Liver (tissue), 9 donors: ENCODE data around the gene PAMR1. TPM values are rescaled to one million over a fixed set of nuclear protein-coding genes. Genes with fewer than 3 reads are reported as not detected.

Experiments used
- DNase-seq: peaks from one replicate; pipeline ENCODE4 v3.0.0-alpha.2; 2017; ENCODE audit warnings: low spot score
- H3K27ac ChIP-seq, 2 donors: one replicate each; pipeline ENCODE4 v1.7.0; 2013; ENCODE audit warnings: inconsistent platforms in 2 of 2, low read length in 2 of 2, control low read depth in 1 of 2, low read depth in 1 of 2, mild to moderate bottlenecking in 1 of 2
- H3K27me3 ChIP-seq, 4 donors: one replicate each; pipeline versions ENCODE4 v1.6.1 to v1.7.0; 2013; ENCODE audit warnings: low read length in 3 of 4, inconsistent platforms in 1 of 4, mild to moderate bottlenecking in 1 of 4, moderate library complexity in 1 of 4; ENCODE audit not compliant: control insufficient read depth in 4 of 4, insufficient read depth in 4 of 4
- H3K36me3 ChIP-seq, 4 donors: one replicate each; pipeline versions ENCODE4 v1.6.1 to v1.7.0; 2013; ENCODE audit warnings: low read length in 3 of 4, mild to moderate bottlenecking in 3 of 4, low read depth in 1 of 4, moderate library complexity in 1 of 4; ENCODE audit not compliant: control insufficient read depth in 4 of 4, insufficient read depth in 3 of 4
- H3K4me1 ChIP-seq, 4 donors: one replicate each; pipeline versions ENCODE4 v1.6.1 to v1.7.0; 2013; ENCODE audit warnings: low read length in 3 of 4, mild to moderate bottlenecking in 3 of 4, moderate library complexity in 1 of 4; ENCODE audit not compliant: control insufficient read depth in 4 of 4, insufficient read depth in 4 of 4
- H3K4me3 ChIP-seq, 3 donors: one replicate each; pipeline versions ENCODE4 v1.6.1 to v1.7.0; 2013; ENCODE audit warnings: low read length in 3 of 3, control low read depth in 1 of 3, low read depth in 1 of 3, mild to moderate bottlenecking in 1 of 3
- H3K9ac ChIP-seq, 2 donors: one replicate each; pipeline ENCODE4 v1.7.0; 2013; ENCODE audit warnings: low read length in 2 of 2, mild to moderate bottlenecking in 2 of 2, moderate library complexity in 2 of 2, control low read depth in 1 of 2, low read depth in 1 of 2
- H3K9me3 ChIP-seq, 4 donors: one replicate each; pipeline versions ENCODE4 v1.6.1 to v1.7.0; 2013; ENCODE audit warnings: low read length in 3 of 4; ENCODE audit not compliant: control insufficient read depth in 4 of 4
- ATF3 ChIP-seq: IDR thresholded peaks from 2 replicates; pipeline ENCODE4 v1.6.1; 2016; ENCODE audit warnings: antibody characterized with exemption
- CTCF ChIP-seq: fragments of 150-350 bp; IDR thresholded peaks from 2 replicates; pipeline ENCODE4 v1.5.1; 2017; ENCODE audit warnings: improper control_type of control experiment, low read depth, low read length; ENCODE audit not compliant: missing input control
- FOXA1 ChIP-seq: IDR thresholded peaks from 2 replicates; pipeline ENCODE4 v1.6.1; 2016; ENCODE audit warnings: antibody characterized with exemption
- FOXA2 ChIP-seq: IDR thresholded peaks from 2 replicates; pipeline ENCODE4 v1.6.1; 2016; ENCODE audit warnings: antibody characterized with exemption
- GABPA ChIP-seq, 2 donors: IDR thresholded peaks in 1 of 2; conservative IDR thresholded peaks in 1 of 2; 2 replicates each; pipeline ENCODE4 v1.6.1; 2016; ENCODE audit warnings: antibody characterized with exemption in 2 of 2, mild to moderate bottlenecking in 1 of 2, moderate library complexity in 1 of 2
- HNF4A ChIP-seq, 2 donors: conservative IDR thresholded peaks; 2 replicates each; pipeline ENCODE4 v1.6.1; 2016; ENCODE audit warnings: antibody characterized with exemption in 2 of 2, mild to moderate bottlenecking in 2 of 2
- HNF4G ChIP-seq: IDR thresholded peaks from 2 replicates; pipeline ENCODE4 v1.6.1; 2016; ENCODE audit warnings: antibody characterized with exemption
- JUND ChIP-seq, 2 donors: IDR thresholded peaks; 2 replicates each; pipeline ENCODE4 v1.6.1; 2016; ENCODE audit warnings: antibody characterized with exemption in 2 of 2
- MAX ChIP-seq: IDR thresholded peaks from 2 replicates; pipeline ENCODE4 v1.6.1; 2016; ENCODE audit warnings: antibody characterized with exemption
- NR2F2 ChIP-seq: IDR thresholded peaks from 2 replicates; pipeline ENCODE4 v1.6.1; 2016; ENCODE audit warnings: antibody characterized with exemption
- RAD21 ChIP-seq, 2 donors: IDR thresholded peaks; 2 replicates each; pipeline ENCODE4 v1.6.1; 2016; ENCODE audit warnings: antibody characterized with exemption in 2 of 2, mild to moderate bottlenecking in 2 of 2
- REST ChIP-seq: IDR thresholded peaks from 2 replicates; pipeline ENCODE4 v1.6.1; 2016; ENCODE audit warnings: antibody characterized with exemption, mild to moderate bottlenecking
- RXRA ChIP-seq, 2 donors: IDR thresholded peaks; 2 replicates each; pipeline ENCODE4 v1.6.1; 2017 to 2018; ENCODE audit warnings: antibody characterized with exemption in 2 of 2, mild to moderate bottlenecking in 1 of 2
- SP1 ChIP-seq: IDR thresholded peaks from 2 replicates; pipeline ENCODE4 v1.6.1; 2018; ENCODE audit warnings: antibody characterized with exemption, mild to moderate bottlenecking
- TAF1 ChIP-seq: conservative IDR thresholded peaks from 2 replicates; pipeline ENCODE4 v1.6.1; 2016; ENCODE audit warnings: antibody characterized with exemption, mild to moderate bottlenecking
- YY1 ChIP-seq: IDR thresholded peaks from 2 replicates; pipeline ENCODE4 v1.6.1; 2016; ENCODE audit warnings: antibody characterized with exemption, mild to moderate bottlenecking
- ZBTB33 ChIP-seq: IDR thresholded peaks from 2 replicates; pipeline ENCODE4 v1.6.1; 2016; ENCODE audit warnings: antibody characterized with exemption
- whole genome bisulfite sequencing: extraction: QIAGEN DNeasy Blood & Tissue Kit; methylation state at CpG from one replicate; pipeline ENCODE4 v1.1.7; 2013; 5-methylcytosine and 5-hydroxymethylcytosine counted together
- polyA plus RNA-seq, 2 donors: library from polyadenylated mRNA; stranded (reverse) in 1 of 2; unstranded in 1 of 2; fragments of 200-250 nt in 1 of 2; fragments of >200 nt in 1 of 2; fragmentation: Nextera tagmentation in 1 of 2; extraction: Ambion mirVana in 1 of 2; gene quantifications; one replicate each; pipeline versions ENCODE4 v1.2.1 to v1.2.3, GENCODE V29; 2013 to 2015
- total RNA-seq, 2 donors: library from RNA; depleted of rRNA; stranded (reverse); fragments of >200 nt; gene quantifications; one replicate each; pipeline ENCODE4 v1.2.3, GENCODE V29; 2014
- donor health status: healthy.
- donor health status: healthy.
- donor health status: healthy.
- donor health status: healthy.
- donor health status: healthy.

Gene PAMR1
- total and polyA plus RNA-seq, 4 donors = 2.0 to 5.0 (median 2.8) TPM

GRCh38 chr11:35463331-35463751 is 62.1 kb downstream of the PAMR1 start:
- no peak for DNase-seq
- H3K27me3 ChIP-seq = peaks cover 0 to 7% (median 0%) of the 10 kb centered on the region in 4 donors
- no peaks in the 10 kb centered on the region for H3K36me3 ChIP-seq
- no peaks in the 10 kb centered on the region for H3K9me3 ChIP-seq
- H3K27ac ChIP-seq = no peak overlapping the region
- H3K9ac ChIP-seq = no peak overlapping the region
- 72% methylated on average over 13 of the region's 13 CpGs for WGBS
- no peak overlapping the region for H3K4me3 ChIP-seq
- H3K4me1 ChIP-seq = no peaks in the 10 kb centered on the region
- no peak for TF ChIP-seq TAF1
- no peak for TF ChIP-seq SP1
- no peak for TF ChIP-seq YY1
- TF ChIP-seq FOXA2 = no peak
- no peak for TF ChIP-seq RAD21 (IDR thresholded peaks at IDR 0.05)
- no peak for TF ChIP-seq GABPA (IDR thresholded peaks at IDR 0.05 in 1 of 2, conservative IDR thresholded peaks at IDR 0.05 in 1 of 2)
- no peak for TF ChIP-seq HNF4A (conservative IDR thresholded peaks at IDR 0.05)
- TF ChIP-seq RXRA (IDR thresholded peaks at IDR 0.05) = no peak
- no peak for TF ChIP-seq HNF4G
- TF ChIP-seq FOXA1 = no peak
- no peak for TF ChIP-seq ATF3
- TF ChIP-seq REST = no peak
- no peak for TF ChIP-seq ZBTB33
- no peak for TF ChIP-seq CTCF
- no peak for TF ChIP-seq JUND (IDR thresholded peaks at IDR 0.05)
- TF ChIP-seq MAX = no peak
- no peak for TF ChIP-seq NR2F2
